DOHH2 (cell line): ENCODE results near the gene PAM.

Source experiments
- CTCF ChIP-seq: fragments of 200-600 bp; sonication (generic); IDR thresholded peaks from one replicate; pipeline ENCODE4 v1.5.1; 2014; ENCODE audit warnings: antibody characterized with exemption, mild to moderate bottlenecking, low read depth, low read length; ENCODE audit not compliant: poor library complexity, severe bottlenecking
- EZH2phosphoT487 ChIP-seq: fragments of 200-600 bp; sonication (generic); IDR thresholded peaks from 2 replicates; pipeline ENCODE4 v1.6.1; 2017; ENCODE audit warnings: borderline replicate concordance, mild to moderate bottlenecking, antibody characterized with exemption, low read length, moderate library complexity, mixed read lengths

- no peak for TF ChIP-seq CTCF
- TF ChIP-seq EZH2phosphoT487 = no peak
Observed at GRCh38 chr5:103016167-103016566, 261.1 kb downstream of the PAM start.
